Non-pigmented ciliary epithelial cell (primary cell): Measurements from ENCODE around the gene CDA.

Experiments used
- DNase-seq: peaks from one replicate; pipeline ENCODE4 v3.0.0-alpha.2; 2010; ENCODE audit warnings: low read depth

Gene CDA

GRCh38 chr1:20648946-20649345, 60.0 kb downstream of the CDA start:
- DNase-seq = no peak

GRCh38 chr1:20652300-20652699, 63.4 kb downstream of the CDA start:
- no peak for DNase-seq

- no peak for DNase-seq
Measured at GRCh38 chr1:20654104-20654690, 65.3 kb downstream of the CDA start.

- no peak for DNase-seq
Measured at GRCh38 chr1:20657024-20657423, 68.1 kb downstream of the CDA start.

- DNase-seq = no peak
Measured at GRCh38 chr1:20658166-20658915, 69.4 kb downstream of the CDA start.

- DNase-seq = no peak
Measured at GRCh38 chr1:20660363-20660762, 71.5 kb downstream of the CDA start.

- no peak for DNase-seq
Measured at GRCh38 chr1:20660847-20661206, 71.9 kb downstream of the CDA start.

- DNase-seq = peak; percentile 87
Measured at GRCh38 chr1:20661207-20662109, 72.6 kb downstream of the CDA start, which contains the start of gene DDOST. Gene DDOST (minus strand): TSS chr1:20661369. CDS start chr1:20661350, 19 bp downstream.

- DNase-seq = no peak
Measured at GRCh38 chr1:20662110-20662475, 73.2 kb downstream of the CDA start.

- DNase-seq = no peak
Measured at GRCh38 chr1:20663365-20663764, 74.5 kb downstream of the CDA start.

GRCh38 chr1:20663969-20664715, 75.2 kb downstream of the CDA start:
- DNase-seq = no peak

- DNase-seq = no peak
Measured at GRCh38 chr1:20665726-20666125, 76.8 kb downstream of the CDA start.

- no peak for DNase-seq
Measured at GRCh38 chr1:20666146-20666545, 77.2 kb downstream of the CDA start.

GRCh38 chr1:20666804-20667203, 77.9 kb downstream of the CDA start:
- DNase-seq = no peak
